Suprapubic skin (tissue), 4 donors: ENCODE results near the gene OR10A4. TPM values are rescaled to one million over a fixed set of nuclear protein-coding genes. Genes with fewer than 3 reads are reported as not detected.
"Not testable (repeated sequence)": the region's sequence is repeated elsewhere in the genome, so short reads cannot be mapped to it uniquely, and the experiment has no call there.

ENCODE experiments used
- DNase-seq, 2 donors: peaks; one replicate each; pipeline ENCODE4 v3.0.0-alpha.2; 2019; ENCODE audit warnings: low spot score in 2 of 2
- H3K27ac ChIP-seq: fragments of 200-600 bp; sonication (generic); one replicate; pipeline ENCODE4 v1.5.1; 2019
- H3K27me3 ChIP-seq: fragments of 200-600 bp; sonication (generic); one replicate; pipeline ENCODE4 v1.5.1; 2019
- H3K36me3 ChIP-seq: fragments of 200-600 bp; sonication (generic); one replicate; pipeline ENCODE4 v1.5.1; 2019
- H3K4me1 ChIP-seq: fragments of 200-600 bp; sonication (generic); one replicate; pipeline ENCODE4 v1.5.1; 2019
- H3K4me3 ChIP-seq: fragments of 200-600 bp; sonication (generic); one replicate; pipeline ENCODE4 v1.5.1; 2019; ENCODE audit warnings: mild to moderate bottlenecking
- H3K9me3 ChIP-seq: fragments of 200-600 bp; sonication (generic); one replicate; pipeline ENCODE4 v1.5.1; 2019
- CTCF ChIP-seq, 2 donors: fragments of 200-600 bp in 1 of 2; fragments of 450-650 bp in 1 of 2; sonication (generic) in 1 of 2; IDR thresholded peaks; one replicate each; pipeline ENCODE4 v1.5.1; 2016 to 2019; ENCODE audit warnings: antibody characterized with exemption in 2 of 2, mild to moderate bottlenecking in 1 of 2, moderate library complexity in 1 of 2
- EP300 ChIP-seq: sonication (generic); formaldehyde crosslinking; IDR thresholded peaks from one replicate; pipeline ENCODE4 v1.6.1; 2017; ENCODE audit warnings: antibody characterized with exemption
- POLR2A ChIP-seq, 2 donors: fragments of 450-650 bp; IDR thresholded peaks; one replicate each; pipeline ENCODE4 v1.6.1; 2017; ENCODE audit warnings: antibody characterized with exemption in 2 of 2, mild to moderate bottlenecking in 2 of 2, moderate library complexity in 2 of 2
- POLR2AphosphoS5 ChIP-seq, 3 donors: sonication (generic); formaldehyde crosslinking; IDR thresholded peaks; one replicate each; pipeline ENCODE4 v1.6.1; 2017; ENCODE audit warnings: antibody characterized with exemption in 3 of 3
- WGBS: methylation state at CpG from one replicate; pipeline ENCODE4 v1.1.5; 2018; 5-methylcytosine and 5-hydroxymethylcytosine counted together
- total RNA-seq, 4 donors: library from RNA; depleted of rRNA; stranded (reverse); fragments of >200 nt; gene quantifications; one replicate each; pipeline ENCODE4 v1.1.0, GENCODE V29; 2016

OR10A4 gene
- total RNA-seq, 4 donors from 2014 or later = not detected

- no peak overlapping the region for H3K4me3 ChIP-seq
- no peaks in the 10 kb centered on the region for H3K36me3 ChIP-seq
- H3K9me3 ChIP-seq = no peaks in the 10 kb centered on the region
- no peaks in the 10 kb centered on the region for H3K4me1 ChIP-seq
- no peaks in the 10 kb centered on the region for H3K27me3 ChIP-seq
- no peak overlapping the region for H3K27ac ChIP-seq
- DNase-seq = no peak
- no peak for TF ChIP-seq CTCF (IDR thresholded peaks at IDR 0.05)
- TF ChIP-seq EP300 = no peak
- TF ChIP-seq POLR2AphosphoS5 (IDR thresholded peaks at IDR 0.05) = no peak
- no peak for TF ChIP-seq POLR2A (IDR thresholded peaks at IDR 0.05)
Observed at GRCh38 chr11:6882751-6883150, 6.3 kb downstream of the OR10A4 start.

GRCh38 chr11:6887711-6888110, 11.3 kb downstream of the OR10A4 start:
- 94% methylated on average over 5 of the region's 5 CpGs for WGBS
- not testable (repeated sequence) for H3K27me3 ChIP-seq, H3K36me3 ChIP-seq, DNase-seq, H3K4me1 ChIP-seq, H3K27ac ChIP-seq, H3K4me3 ChIP-seq, H3K9me3 ChIP-seq

GRCh38 chr11:6888830-6889229, 12.4 kb downstream of the OR10A4 start:
- no peak for TF ChIP-seq POLR2A (IDR thresholded peaks at IDR 0.05)
- no peak for TF ChIP-seq CTCF (IDR thresholded peaks at IDR 0.05)
- TF ChIP-seq EP300 = no peak
- no peak for TF ChIP-seq POLR2AphosphoS5 (IDR thresholded peaks at IDR 0.05)
- H3K9me3 ChIP-seq = no peaks in the 10 kb centered on the region
- no peaks in the 10 kb centered on the region for H3K36me3 ChIP-seq
- no peak for DNase-seq
- H3K27ac ChIP-seq = no peak overlapping the region
- no peak overlapping the region for H3K4me3 ChIP-seq
- no peaks in the 10 kb centered on the region for H3K27me3 ChIP-seq
- H3K4me1 ChIP-seq = no peaks in the 10 kb centered on the region
- WGBS = 88% methylated on average over 4 of the region's 4 CpGs

- 79% methylated on average over 1 of the region's 1 CpG for WGBS
- DNase-seq = no peak
- Histone ChIP-seq H3K4me1 (no peaks in the 10 kb centered on the region), H3K9me3 (no peaks in the 10 kb centered on the region), H3K27ac (no peak overlapping the region), H3K27me3 (no peaks in the 10 kb centered on the region), H3K36me3 (no peaks in the 10 kb centered on the region), H3K4me3 (no peak overlapping the region)
- TF ChIP-seq POLR2A (IDR thresholded peaks at IDR 0.05) (no peak), CTCF (IDR thresholded peaks at IDR 0.05) (no peak), POLR2AphosphoS5 (IDR thresholded peaks at IDR 0.05) (no peak), EP300 (no peak)
Observed at GRCh38 chr11:6889835-6890234, 13.4 kb downstream of the OR10A4 start.

GRCh38 chr11:6892400-6892799, 16.0 kb downstream of the OR10A4 start, which contains the start of gene OR2D2:
TSS of gene OR2D2 (minus strand) at chr11:6892500. CDS start at chr11:6892500, 0 bp downstream.
- DNase-seq = no peak
- TF ChIP-seq POLR2AphosphoS5 (IDR thresholded peaks at IDR 0.05) = no peak
- no peak for TF ChIP-seq CTCF (IDR thresholded peaks at IDR 0.05)
- TF ChIP-seq EP300 = no peak
- TF ChIP-seq POLR2A (IDR thresholded peaks at IDR 0.05) = no peak
- Histone ChIP-seq H3K27me3 (no peaks in the 10 kb centered on the region), H3K36me3 (no peaks in the 10 kb centered on the region), H3K27ac (no peak within 1 kb of the TSS), H3K4me1 (no peaks in the 10 kb centered on the region), H3K4me3 (no peak within 1 kb of the TSS), H3K9me3 (no peaks in the 10 kb centered on the region)
- WGBS = 78% methylated on average over 2 of the region's 2 CpGs

- no peak overlapping the region for H3K27ac ChIP-seq
- no peaks in the 10 kb centered on the region for H3K36me3 ChIP-seq
- H3K4me1 ChIP-seq = no peaks in the 10 kb centered on the region
- no peaks in the 10 kb centered on the region for H3K27me3 ChIP-seq
- no peak overlapping the region for H3K4me3 ChIP-seq
- no peaks in the 10 kb centered on the region for H3K9me3 ChIP-seq
- DNase-seq = no peak
- TF ChIP-seq EP300 (no peak), CTCF (IDR thresholded peaks at IDR 0.05) (no peak), POLR2A (IDR thresholded peaks at IDR 0.05) (no peak), POLR2AphosphoS5 (IDR thresholded peaks at IDR 0.05) (no peak)
Observed at GRCh38 chr11:6894097-6894496, 17.7 kb downstream of the OR10A4 start.
